SKM-1 (cell line): ENCODE measurements around the gene GPAT2.
"Not testable (repeated sequence)": the region's sequence is repeated elsewhere in the genome, so short reads cannot be mapped to it uniquely, and the experiment has no call there.

ENCODE experiments used
- DNase-seq: peaks from one replicate; lab custom pipeline; 2025; ENCODE audit not compliant: unreplicated experiment; lab: John Stamatoyannopoulos, UW

Gene GPAT2, protein sequence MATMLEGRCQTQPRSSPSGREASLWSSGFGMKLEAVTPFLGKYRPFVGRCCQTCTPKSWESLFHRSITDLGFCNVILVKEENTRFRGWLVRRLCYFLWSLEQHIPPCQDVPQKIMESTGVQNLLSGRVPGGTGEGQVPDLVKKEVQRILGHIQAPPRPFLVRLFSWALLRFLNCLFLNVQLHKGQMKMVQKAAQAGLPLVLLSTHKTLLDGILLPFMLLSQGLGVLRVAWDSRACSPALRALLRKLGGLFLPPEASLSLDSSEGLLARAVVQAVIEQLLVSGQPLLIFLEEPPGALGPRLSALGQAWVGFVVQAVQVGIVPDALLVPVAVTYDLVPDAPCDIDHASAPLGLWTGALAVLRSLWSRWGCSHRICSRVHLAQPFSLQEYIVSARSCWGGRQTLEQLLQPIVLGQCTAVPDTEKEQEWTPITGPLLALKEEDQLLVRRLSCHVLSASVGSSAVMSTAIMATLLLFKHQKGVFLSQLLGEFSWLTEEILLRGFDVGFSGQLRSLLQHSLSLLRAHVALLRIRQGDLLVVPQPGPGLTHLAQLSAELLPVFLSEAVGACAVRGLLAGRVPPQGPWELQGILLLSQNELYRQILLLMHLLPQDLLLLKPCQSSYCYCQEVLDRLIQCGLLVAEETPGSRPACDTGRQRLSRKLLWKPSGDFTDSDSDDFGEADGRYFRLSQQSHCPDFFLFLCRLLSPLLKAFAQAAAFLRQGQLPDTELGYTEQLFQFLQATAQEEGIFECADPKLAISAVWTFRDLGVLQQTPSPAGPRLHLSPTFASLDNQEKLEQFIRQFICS

DNA sequence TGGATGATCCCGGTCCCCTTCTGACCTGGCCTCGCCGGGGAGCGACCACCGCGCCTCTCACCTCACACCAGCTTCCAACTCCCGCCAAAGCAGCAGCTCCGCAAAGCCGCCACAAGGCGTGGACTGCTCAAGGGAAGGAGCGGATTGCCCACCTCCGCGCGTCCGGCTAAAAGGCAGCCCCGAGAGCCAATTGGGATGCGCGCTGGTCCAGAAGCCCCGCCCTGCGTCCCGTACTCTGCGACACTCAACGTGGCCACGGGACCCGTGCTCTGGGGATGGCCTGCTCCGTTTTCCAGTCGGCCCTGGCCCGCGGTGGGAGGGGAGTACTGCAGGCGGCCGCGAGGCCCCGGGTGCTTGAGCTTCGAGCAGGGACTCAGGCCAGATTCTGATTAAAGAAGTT lies at the start of gene GPAT2:
Gene GPAT2, minus strand, starts transcription at position 125 of the 400 bp plus-strand sequence. CDS start 2,557 bp downstream, outside the sequence.
- DNase-seq: not testable (repeated sequence)

DNA sequence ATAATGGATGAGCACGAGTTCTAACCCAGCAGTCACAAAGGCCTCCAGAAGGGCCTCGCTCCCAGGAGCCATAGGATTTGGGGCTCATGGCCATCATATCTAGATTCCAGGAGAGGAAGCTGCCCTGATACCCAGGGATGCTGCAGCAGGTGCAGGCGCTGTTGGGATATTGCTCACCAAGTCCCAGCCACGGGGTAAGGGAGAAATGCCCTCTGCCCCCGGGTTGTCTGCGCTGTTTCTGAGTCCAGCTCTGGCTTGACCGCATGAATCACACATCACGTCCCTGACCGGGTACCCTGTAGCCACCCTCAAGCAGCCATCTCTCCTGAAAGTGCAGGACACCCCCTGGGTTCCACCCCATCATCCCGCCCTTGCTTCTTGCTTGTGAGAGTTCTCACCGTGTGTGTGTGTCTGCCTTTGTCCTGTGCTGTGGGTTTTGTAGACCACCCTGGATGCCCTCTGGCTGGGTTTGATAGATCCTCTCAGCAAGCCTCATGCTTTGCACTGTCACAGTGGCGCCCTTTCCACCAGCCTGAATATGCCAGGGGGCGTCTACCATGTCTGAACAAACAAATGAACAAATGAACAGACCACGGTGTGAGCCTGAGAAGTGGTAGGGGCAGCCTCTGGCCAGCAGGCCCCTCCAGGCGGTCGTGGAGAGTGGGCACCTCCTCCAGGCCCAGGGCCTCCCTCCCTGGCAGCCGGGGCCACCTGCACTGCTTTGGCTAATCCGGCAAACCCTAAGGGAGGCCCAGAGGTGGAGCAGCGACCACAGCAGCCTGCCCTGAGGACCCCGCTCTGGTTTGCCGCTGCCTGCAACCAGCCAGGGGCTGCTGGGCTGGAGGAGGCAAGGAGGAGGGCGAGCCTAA lies 49.5 kb upstream of the GPAT2 start:
- DNase-seq: no peak

DNA sequence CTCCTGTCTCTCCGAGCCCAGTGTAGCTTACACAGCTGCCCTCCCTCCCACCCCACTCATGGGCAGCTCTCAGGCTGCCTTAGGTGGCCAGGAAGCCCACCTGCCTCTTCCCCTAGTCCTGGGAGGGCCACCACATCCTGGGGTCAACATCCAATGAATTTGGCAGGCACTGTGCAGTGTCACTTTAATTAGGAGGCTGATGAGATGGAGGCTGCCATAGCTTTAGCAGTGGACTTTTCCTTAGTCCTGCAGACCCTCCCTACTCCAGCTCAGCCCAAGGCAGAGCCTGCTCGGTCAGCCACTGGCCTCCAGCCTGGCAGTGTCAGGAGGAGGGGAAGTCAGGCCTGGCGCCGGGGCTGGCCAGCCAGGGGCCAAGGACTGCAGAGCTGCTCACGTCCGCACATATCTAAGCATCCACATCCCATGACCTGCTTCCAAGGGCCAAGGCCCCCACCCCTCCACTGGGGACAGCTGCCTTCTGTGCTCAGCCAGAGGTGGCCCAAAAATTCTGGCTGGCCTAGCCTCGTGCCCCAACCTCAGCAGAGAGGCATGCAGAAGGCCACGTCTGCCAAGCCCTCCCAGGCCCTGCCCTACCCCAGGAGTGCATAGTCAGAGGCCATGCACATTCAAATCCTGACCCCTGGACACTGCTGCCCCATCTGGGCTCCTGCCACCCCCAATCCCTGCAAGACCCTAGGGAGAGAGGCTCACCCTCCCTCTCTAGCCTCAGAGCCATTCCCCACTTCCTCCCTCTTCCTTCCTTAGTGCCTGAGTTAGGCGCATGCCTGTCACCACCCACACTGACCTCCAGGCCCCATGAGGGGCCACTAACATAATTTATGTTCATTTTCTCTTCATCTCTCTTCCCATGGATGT lies 48.6 kb upstream of the GPAT2 start:
- DNase-seq: no peak

DNA sequence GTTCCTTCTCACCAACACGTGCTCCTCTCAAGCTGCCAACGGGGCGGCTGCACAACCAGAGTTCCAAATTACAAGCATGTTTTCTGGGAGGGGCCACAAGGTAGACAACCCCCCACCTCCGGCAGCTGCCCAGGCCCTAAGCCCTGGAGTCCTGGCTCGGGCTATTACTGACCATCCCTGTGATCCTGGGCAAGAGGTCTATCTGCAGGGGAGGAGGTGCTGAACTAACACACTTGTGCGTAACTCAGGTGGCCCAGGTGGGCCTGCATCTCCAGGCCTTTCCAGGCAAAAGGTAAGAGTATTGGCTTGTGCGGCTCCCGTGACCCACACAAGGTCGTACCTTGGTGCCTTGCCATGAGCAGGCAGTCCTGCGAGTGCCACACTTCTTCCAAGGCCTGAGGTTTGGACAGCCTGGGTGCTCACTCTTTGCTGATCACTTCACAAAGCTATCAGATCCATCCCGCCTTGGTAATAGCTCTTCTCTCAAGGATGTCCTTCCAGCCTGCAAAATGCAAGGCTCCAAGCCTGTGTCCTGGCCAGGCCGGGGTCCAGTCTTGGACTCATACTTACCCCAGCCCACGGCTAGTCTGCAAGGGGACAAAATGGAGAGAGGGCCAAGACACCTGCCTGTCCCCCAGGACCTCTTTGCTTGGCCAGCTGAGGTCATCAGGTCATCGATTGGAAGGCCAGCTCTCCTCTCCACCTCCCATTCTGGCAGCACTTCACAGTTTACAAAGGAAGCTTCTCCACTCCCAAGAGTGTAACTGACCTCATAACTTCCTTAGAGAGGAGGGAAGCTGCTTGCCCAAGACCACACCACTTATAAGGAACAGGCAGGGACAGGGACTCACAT lies 47.7 kb upstream of the GPAT2 start:
- peak; percentile 76 for DNase-seq

DNA sequence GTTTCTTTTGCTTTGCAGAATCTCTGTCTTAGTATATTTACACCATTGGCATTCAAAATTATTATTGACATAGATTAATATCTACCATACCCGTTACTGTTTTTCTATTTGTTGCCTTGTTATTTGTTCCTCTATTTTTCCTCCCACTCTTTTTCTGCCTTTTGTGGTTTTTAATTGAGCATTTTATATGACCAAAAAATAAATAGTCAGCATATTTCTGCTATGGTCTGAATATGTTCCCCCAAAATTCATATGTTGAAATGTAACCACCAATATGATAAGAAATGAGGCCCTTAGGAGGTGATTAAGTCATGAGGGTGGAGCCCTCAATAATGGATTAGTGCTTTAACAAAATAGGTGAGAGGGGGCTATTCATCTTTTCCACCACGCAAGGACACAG lies 46.3 kb upstream of the GPAT2 start:
- DNase-seq: no peak

DNA sequence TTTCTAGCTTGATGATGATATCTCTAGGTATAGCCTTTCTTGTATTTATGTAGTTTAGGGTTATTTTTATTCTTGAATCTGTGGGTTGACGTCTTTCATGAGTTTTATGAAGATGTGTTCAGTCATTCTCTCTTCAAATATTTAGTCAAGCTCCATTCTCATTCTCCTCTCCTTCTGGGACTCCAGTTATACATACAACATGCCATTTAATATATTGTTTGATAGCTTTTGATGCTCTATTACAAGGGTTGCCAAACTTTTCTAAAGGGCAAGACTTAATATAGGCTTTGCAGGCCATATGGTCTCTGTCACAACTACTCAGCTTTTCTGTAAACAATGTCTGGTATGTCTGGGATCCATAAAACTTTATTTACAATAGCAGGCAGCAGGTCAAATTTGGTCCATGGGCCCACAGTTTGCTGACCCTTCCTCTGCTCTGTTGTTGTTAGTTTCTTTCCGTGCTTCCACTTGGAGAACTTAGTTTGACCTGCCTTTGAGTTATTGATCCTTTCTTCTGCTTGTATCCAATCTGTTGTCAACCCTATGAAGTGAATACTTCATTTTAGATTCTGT lies 40.6 kb upstream of the GPAT2 start:
- no peak for DNase-seq

DNA sequence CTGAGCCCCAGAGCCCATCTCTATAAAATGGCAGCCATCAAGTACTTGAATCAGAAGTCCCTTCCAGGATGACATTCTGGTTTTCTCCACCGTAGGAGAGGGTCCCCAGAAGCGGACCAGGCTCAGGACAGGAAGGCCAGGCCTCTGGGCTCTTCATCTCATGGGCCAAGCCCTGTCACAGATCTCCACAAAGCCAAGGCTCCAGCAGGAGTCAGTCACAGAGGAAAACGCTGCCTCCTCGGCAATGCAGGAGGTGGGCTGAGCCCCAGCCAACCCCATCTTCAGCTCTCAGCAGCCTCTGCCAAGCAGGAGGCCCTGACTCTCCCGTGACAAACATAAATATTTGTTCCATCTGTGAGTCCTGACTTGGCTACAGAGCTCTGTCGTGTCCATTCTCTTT lies 39.4 kb upstream of the GPAT2 start:
- DNase-seq: no peak

DNA sequence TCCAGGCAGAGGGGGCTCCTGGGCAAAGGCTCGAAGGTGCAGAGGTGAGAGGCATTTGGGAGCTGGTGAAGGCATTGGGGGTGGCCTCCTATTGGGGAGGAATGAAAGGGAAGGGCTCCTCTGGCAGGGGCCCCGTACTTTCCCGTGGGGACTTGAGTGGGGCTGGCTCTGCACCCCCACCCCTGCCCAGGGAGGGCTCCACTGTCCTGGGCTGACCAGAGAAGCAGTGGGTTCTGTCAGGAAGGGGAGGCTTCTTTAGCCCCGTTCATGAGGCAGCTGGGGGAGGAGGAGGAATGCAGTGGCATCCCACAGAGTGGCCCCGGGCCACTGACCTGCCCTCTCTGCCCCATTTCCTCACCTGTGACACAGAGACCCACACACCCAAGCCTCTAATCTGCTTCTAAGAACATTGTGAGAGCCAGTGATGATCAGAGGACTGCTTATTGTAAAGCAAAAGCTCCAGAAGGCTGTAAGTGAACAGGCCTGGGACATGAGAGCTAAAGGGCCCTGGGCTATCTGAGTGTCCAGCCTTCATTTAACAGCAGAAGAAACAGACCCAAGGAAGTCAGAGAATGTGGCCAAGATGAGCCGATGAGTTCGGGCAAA lies 38.6 kb upstream of the GPAT2 start:
- no peak for DNase-seq

DNA sequence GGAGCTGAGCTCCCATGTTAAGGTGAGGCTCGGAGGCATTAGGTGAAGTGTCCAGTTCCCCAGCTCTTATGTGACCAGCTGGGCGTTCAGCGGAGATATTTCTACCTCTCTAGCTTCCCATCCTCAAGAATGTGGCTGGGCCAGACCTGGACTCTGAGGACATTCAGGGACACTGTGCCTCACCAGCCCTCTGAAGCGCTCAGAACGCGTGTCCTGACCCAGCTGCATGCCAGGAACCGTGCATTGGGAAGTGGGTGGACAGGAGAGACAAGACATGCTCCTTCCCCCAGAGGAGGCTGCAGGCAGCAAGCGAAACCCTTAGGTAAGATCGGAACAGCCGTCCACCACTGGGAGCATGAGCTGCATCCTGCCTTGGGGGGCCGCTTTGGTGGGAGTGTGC lies 38.0 kb upstream of the GPAT2 start:
- DNase-seq: no peak

DNA sequence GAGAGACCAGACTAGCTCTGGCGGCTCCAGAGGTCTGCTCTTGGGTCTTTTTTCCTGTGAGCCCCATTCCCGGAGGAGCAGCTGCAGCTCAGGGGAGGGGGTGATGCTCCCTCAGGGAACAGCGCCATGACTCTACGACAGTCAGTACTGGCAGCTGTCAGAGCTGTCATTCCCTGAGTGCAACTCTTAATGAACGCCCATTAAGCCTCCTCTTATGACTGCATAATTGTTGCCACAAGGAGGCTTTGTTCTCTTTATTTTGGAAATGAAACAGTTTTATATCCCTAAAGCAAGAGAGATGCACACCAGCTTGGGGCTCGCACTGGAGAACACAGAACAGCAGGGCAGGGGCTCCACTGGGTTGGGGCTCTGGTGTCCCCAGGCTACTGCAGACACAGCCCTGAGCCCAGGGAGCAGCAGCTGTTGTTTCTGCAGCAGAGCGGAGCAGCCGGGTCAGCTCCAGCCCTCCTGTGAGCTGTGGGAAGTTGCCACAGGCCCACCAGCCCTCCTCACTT lies 37.3 kb upstream of the GPAT2 start:
- not testable (repeated sequence) for DNase-seq

DNA sequence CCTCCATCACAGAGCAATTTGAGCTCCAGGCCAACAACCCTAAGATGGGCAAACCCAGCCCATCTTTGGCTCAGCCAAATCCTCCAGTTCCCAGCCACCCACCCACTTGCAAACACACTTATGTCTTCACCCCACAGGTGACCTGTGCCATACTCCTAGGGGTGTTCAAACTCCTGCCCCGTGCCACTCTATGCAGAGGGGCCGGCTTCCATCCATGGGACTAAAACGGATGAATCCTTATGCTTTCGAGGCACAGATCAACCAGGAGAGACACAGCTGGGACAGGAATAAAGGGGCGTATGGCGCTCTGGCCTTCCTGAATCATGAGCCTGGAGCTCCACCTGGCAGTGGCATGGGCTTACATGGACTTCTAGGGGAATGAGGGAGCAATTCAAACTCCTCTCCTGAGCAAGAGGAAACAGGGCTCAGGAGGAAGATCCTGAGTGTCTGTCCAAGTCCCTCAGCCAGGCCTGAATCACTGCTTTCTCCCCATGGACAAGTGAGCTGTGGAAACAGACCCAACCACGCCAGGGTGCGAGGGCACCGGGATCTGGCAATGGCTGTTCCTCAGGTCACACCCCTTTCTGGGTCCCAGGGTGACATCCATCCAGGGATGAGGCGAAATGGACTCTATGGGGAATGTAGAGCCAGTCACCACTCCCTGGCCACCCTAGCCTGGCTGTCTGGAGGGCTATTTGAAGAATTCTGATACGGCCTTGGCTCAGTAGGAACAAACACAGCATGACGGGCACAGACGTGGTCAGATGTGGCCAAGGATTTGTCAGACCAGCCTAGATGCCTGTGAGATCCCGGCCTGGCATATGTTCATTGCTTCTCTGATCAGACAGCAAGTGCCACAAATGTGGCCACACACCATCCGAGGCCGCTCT lies 36.6 kb upstream of the GPAT2 start:
- not testable (repeated sequence) for DNase-seq

DNA sequence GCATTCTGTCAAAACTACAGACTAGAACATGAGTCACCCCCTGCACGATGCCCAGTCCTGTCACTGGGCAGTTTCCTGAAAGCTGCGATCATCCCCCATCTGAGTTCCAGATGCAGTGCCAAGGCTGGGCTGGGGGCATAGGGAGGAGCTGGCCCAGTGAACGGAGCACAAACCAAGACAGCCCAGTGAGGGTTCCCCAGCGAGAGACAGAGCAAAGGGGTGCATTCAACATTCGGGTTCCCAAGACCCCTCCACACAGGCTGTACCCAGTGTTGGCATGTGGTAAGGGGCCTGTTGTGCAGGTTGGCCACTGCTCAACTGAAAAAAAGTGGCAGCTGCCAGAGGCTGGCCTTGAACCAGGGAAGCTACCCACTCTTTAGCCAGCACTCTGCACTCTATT lies 35.6 kb upstream of the GPAT2 start:
- DNase-seq: not testable (repeated sequence)

DNA sequence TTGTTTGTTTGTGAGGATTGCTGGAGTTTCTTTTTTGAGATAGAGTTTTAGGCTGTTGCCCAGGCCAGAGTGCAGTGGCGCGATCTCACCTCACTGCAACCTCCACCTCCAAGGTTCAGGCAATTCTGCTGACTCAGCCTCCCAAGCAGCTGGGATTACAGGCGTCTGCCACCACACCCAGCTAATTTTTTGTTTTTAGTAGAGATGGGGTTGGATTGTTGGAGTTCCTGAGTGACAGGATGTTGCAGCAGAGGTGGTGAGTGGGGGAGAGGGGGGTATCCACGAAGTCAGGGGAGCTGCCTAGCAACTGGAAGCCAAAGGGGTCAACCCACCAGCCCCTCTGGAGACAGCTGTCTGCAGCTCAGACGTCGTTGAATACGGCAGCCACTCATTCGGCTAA lies 35.2 kb upstream of the GPAT2 start:
- not testable (repeated sequence) for DNase-seq

DNA sequence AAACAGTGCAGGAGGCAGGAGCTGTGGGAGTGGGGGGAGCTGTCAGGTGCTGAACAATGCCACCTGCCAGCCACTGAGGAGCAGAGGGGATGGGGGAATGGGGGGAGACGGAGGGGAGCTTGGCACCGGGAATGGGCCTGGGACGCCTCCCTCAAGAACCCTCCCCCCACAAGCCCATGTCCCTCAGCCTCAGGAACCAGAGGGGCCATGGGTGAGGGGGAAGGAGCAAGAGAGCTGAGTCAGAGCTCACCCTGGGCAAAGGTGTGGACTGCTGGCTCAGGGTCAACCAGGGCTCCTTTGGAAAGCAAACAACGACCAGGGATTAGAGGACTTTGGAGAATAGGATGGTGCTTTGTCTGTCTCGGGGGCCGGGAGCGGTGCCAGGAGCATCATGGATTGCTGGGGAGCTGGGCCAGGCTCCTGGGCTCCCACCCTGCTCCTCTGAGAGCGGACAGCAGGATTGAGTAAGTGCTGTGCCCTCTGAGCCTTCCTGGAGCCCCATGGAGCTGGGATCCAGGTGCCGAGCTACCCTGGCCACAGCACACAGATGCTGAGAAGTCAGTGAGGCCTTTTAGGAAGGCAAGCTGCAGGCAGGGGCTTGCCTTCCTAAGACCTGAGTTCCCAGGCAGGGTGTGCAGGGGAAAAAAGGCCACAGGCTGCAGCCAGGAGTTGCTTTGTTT lies 33.3 kb upstream of the GPAT2 start:
- DNase-seq: not testable (repeated sequence)

DNA sequence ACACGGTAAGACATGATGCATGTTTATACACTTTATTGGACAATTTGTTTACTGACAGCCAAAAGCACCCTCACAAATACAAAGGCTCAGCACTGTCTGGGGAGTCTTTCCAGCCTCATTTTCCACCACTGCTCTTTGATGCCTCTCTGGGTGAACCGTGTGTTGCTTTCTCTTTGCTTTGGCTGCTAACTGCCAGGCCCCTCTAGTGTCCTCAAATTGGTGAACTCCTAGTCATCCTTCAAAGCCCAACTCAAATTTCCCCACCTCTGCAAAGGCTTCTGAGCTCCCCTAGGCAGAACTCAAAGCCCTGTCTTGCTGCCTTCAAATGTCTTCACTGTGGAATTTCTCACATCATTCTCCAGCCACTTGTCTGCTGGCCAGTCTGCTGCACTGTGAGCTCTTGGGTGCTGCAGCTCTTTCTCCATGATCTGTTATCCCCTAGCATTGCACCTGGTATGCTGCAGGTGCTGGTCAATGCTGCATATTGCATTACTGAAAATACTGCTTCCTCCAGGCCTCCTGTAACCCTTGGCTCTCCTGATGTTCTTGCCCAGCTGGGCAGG lies 32.5 kb upstream of the GPAT2 start:
- DNase-seq: not testable (repeated sequence)

DNA sequence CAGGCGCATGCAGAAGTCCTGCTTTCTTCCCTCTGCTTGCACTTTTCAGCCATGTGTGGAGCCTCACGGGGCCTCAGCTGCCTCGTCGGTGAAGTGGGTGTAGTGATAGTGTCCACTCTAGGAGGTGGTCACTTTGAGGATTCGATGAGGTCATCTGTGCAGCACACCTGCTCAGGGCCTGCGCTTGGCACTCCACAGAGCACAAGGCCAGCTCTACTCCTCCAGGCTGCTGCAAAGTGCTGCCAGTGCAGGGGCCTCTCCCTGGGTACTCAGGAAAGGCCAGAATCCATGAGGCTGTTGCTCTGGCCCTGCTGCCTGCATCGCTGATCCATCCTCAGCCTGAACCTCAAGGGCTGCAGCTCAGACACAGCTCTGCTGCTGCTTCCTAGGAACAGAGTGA lies 31.8 kb upstream of the GPAT2 start:
- not testable (repeated sequence) for DNase-seq
